IMR-90 (cell line): ENCODE data around the gene JAKMIP2. TPM values are rescaled to one million over a fixed set of nuclear protein-coding genes. Genes with fewer than 3 reads are reported as not detected.

Experiments
- ATAC-seq: fragments of 200-7000 bp; cut with Tn5 transposase; 2 replicates; pipeline ENCODE4 v1.9.1; 2020; ENCODE audit warnings: low read depth, mild to moderate bottlenecking, moderate library complexity
- BruUV-seq: library from RNA; stranded (reverse); fragments of 400-500 nt; replicated peaks from 2 replicates; lab custom pipeline; 2021; lab: Mats Ljungman, UMichigan
- CTCF ChIA-PET: fragments of 300-600 bp; formaldehyde crosslinking; extraction: SDS; loops from one replicate; lab custom pipeline; 2021; ENCODE audit warnings: antibody characterized with exemption; lab: Yijun Ruan, JAX
- POLR2A ChIA-PET: fragments of 300-600 bp; sonication (Branson Sonifier 250); formaldehyde crosslinking; loops from one replicate; lab custom pipeline; 2022; ENCODE audit warnings: antibody characterized with exemption; ENCODE audit not compliant: unreplicated experiment; lab: Charles Lee
- DNase-seq: peaks from one replicate; pipeline ENCODE4 v3.0.0; 2013
- H2AFZ ChIP-seq: replicated peaks from 2 replicates; pipeline ENCODE3; 2013; ENCODE audit warnings: low read length, mild to moderate bottlenecking; ENCODE audit not compliant: poor library complexity
- H2AK5ac ChIP-seq: 2 replicates; pipeline ENCODE4 v1.6.1; 2013; ENCODE audit warnings: low read depth, low read length, inconsistent platforms
- H2AK9ac ChIP-seq: replicated peaks from 2 replicates; pipeline ENCODE3; 2013; ENCODE audit warnings: mild to moderate bottlenecking, low read depth, low read length, moderate library complexity; ENCODE audit not compliant: poor library complexity
- H2BK120ac ChIP-seq: 2 replicates; pipeline ENCODE4 v1.6.1; 2013; ENCODE audit warnings: low read depth, low read length, inconsistent platforms
- H2BK15ac ChIP-seq: 3 replicates; pipeline ENCODE4 v1.6.1; 2013; ENCODE audit warnings: low read depth, low read length, inconsistent platforms
- H2BK20ac ChIP-seq: 2 replicates; pipeline ENCODE4 v1.6.1; 2013; ENCODE audit warnings: low read depth, mild to moderate bottlenecking, inconsistent platforms, low read length, moderate library complexity
- H2BK5ac ChIP-seq: 2 replicates; pipeline ENCODE4 v1.6.1; 2013; ENCODE audit warnings: mild to moderate bottlenecking, low read depth, low read length, inconsistent platforms; ENCODE audit not compliant: poor library complexity, severe bottlenecking
- H3K14ac ChIP-seq: replicated peaks from 2 replicates; pipeline ENCODE4 v1.6.1; 2013; ENCODE audit warnings: low read depth, low read length, inconsistent platforms
- H3K18ac ChIP-seq: 2 replicates; pipeline ENCODE4 v1.6.1; 2013; ENCODE audit warnings: low read depth, low read length, control low read depth
- H3K23ac ChIP-seq: 2 replicates; pipeline ENCODE4 v1.6.1; 2013; ENCODE audit warnings: low read depth, low read length, inconsistent platforms
- H3K27ac ChIP-seq: 2 replicates; pipeline ENCODE4 v1.5.1; 2013; ENCODE audit warnings: mild to moderate bottlenecking, control low read depth, low read length; ENCODE audit not compliant: insufficient read depth
- H3K27me3 ChIP-seq: 2 replicates; pipeline ENCODE4 v1.6.1; 2013; ENCODE audit warnings: low read length; ENCODE audit not compliant: control insufficient read depth, insufficient read depth
- H3K36me3 ChIP-seq: 2 replicates; pipeline ENCODE4 v1.6.1; 2013; ENCODE audit warnings: low read length, mixed read lengths; ENCODE audit not compliant: control insufficient read depth, insufficient read depth
- H3K4ac ChIP-seq: 2 replicates; pipeline ENCODE4 v1.6.1; 2013; ENCODE audit warnings: low read depth, low read length, inconsistent platforms
- H3K4me1 ChIP-seq: 2 replicates; pipeline ENCODE4 v1.6.1; 2013; ENCODE audit warnings: low read length, mixed read lengths; ENCODE audit not compliant: control insufficient read depth, insufficient read depth
- H3K4me2 ChIP-seq: 2 replicates; pipeline ENCODE4 v1.6.1; 2013; ENCODE audit warnings: low read depth, mild to moderate bottlenecking, control low read depth, low read length, moderate library complexity
- H3K4me3 ChIP-seq: 2 replicates; pipeline ENCODE4 v1.5.1; 2013; ENCODE audit warnings: low read depth, mild to moderate bottlenecking, control low read depth, low read length, moderate library complexity; ENCODE audit not compliant: insufficient read depth
- H3K56ac ChIP-seq: 2 replicates; pipeline ENCODE4 v1.6.1; 2013; ENCODE audit warnings: low read length, inconsistent platforms; ENCODE audit not compliant: insufficient read depth; ENCODE audit errors: extremely low read depth
- H3K79me1 ChIP-seq, 2 experiments: 2 replicates each; pipeline ENCODE4 v1.6.1; 2013; ENCODE audit warnings: low read length in 2 of 2, inconsistent platforms in 1 of 2, low read depth in 1 of 2
- H3K9ac ChIP-seq: 2 replicates; pipeline ENCODE4 v1.6.1; 2013; ENCODE audit warnings: low read depth, low read length, control low read depth
- H3K9me1 ChIP-seq: 2 replicates; pipeline ENCODE4 v1.6.1; 2013; ENCODE audit warnings: low read length, inconsistent platforms; ENCODE audit not compliant: insufficient read depth
- H3K9me3 ChIP-seq: 2 replicates; pipeline ENCODE4 v1.6.1; 2013; ENCODE audit warnings: low read length; ENCODE audit not compliant: control insufficient read depth, insufficient read depth
- H4K20me1 ChIP-seq: 2 replicates; pipeline ENCODE4 v1.6.1; 2013; ENCODE audit warnings: low read length, inconsistent platforms; ENCODE audit not compliant: insufficient read depth
- H4K5ac ChIP-seq: 2 replicates; pipeline ENCODE4 v1.6.1; 2013; ENCODE audit warnings: mild to moderate bottlenecking, low read depth, low read length, control low read depth
- H4K8ac ChIP-seq, 2 experiments: 2 replicates each; pipeline ENCODE4 v1.6.1; 2013; ENCODE audit warnings: low read depth in 2 of 2, low read length in 2 of 2, control low read depth in 1 of 2, inconsistent platforms in 1 of 2
- H4K91ac ChIP-seq: 2 replicates; pipeline ENCODE4 v1.6.1; 2013; ENCODE audit warnings: low read depth, low read length, inconsistent platforms; ENCODE audit not compliant: insufficient read depth
- BHLHE40 ChIP-seq: fragments of 150-350 bp; IDR thresholded peaks from 2 replicates; pipeline ENCODE4 v1.6.1; 2016; ENCODE audit warnings: mild to moderate bottlenecking, low read depth, low read length
- CEBPB ChIP-seq: IDR thresholded peaks from 2 replicates; pipeline ENCODE4 v1.6.1; 2012; ENCODE audit warnings: low read depth, low read length, improper control_type of control experiment
- ELK1 ChIP-seq: fragments of 150-350 bp; IDR thresholded peaks from 2 replicates; pipeline ENCODE4 v1.6.1; 2016; ENCODE audit warnings: low read depth, mild to moderate bottlenecking, low read length, moderate library complexity, borderline replicate concordance
- FOS ChIP-seq: fragments of 150-350 bp; IDR thresholded peaks from 2 replicates; pipeline ENCODE4 v1.6.1; 2016; ENCODE audit warnings: low read depth, low read length
- MXI1 ChIP-seq: IDR thresholded peaks from 2 replicates; pipeline ENCODE4 v1.6.1; 2012; ENCODE audit warnings: low read depth, mild to moderate bottlenecking, low read length, moderate library complexity, borderline replicate concordance
- NFE2L2 ChIP-seq: fragments of 150-350 bp; IDR thresholded peaks from 2 replicates; pipeline ENCODE4 v1.6.1; 2016; ENCODE audit warnings: low read depth, mild to moderate bottlenecking, low read length
- POLR2A ChIP-seq: IDR thresholded peaks from 2 replicates; pipeline ENCODE4 v1.6.1; 2012; ENCODE audit warnings: mild to moderate bottlenecking, low read depth, low read length
- RAD21 ChIP-seq: IDR thresholded peaks from 2 replicates; pipeline ENCODE4 v1.6.1; 2012; ENCODE audit warnings: low read length, improper control_type of control experiment
- RCOR1 ChIP-seq: IDR thresholded peaks from 2 replicates; pipeline ENCODE4 v1.6.1; 2012; ENCODE audit warnings: mild to moderate bottlenecking, low read length, improper control_type of control experiment; ENCODE audit not compliant: insufficient replicate concordance
- RFX5 ChIP-seq: IDR thresholded peaks from 2 replicates; pipeline ENCODE4 v1.8.0; 2012; ENCODE audit warnings: low read depth, mild to moderate bottlenecking, low read length, moderate library complexity
- SMC3 ChIP-seq: fragments of 150-350 bp; IDR thresholded peaks from 2 replicates; pipeline ENCODE4 v1.6.1; 2016; ENCODE audit warnings: low read depth, mild to moderate bottlenecking, antibody characterized with exemption, low read length, moderate library complexity
- WGBS, 2 experiments: methylation state at CpG; one replicate each; pipeline versions ENCODE4 v1.1.5 to v1.1.7; 2013; ENCODE audit warnings: missing lambda C conversion rate in 2 of 2; ENCODE audit not compliant: insufficient read length in 1 of 2; ENCODE audit errors: extremely low coverage in 2 of 2; 5-methylcytosine and 5-hydroxymethylcytosine counted together
- dilution Hi-C: fragments of 300-500 bp; cut with HindIII; formaldehyde crosslinking; loops from one replicate; pipeline ENCODE4 v1.14.3; 2018; ENCODE audit warnings: low sequenced_read_pairs; ENCODE audit not compliant: unreplicated experiment
- in situ Hi-C: fragments of 300-500 bp; cut with MboI; formaldehyde crosslinking; loops from 3 replicates; pipeline ENCODE4 v1.14.3; 2019; ENCODE audit warnings: low sequenced_read_pairs, inconsistent platforms, mixed read lengths
- intact Hi-C: fragments of 100-400 bp; cut with micrococcal nuclease; formaldehyde crosslinking; loops from 2 replicates; pipeline ENCODE4 v1.10.0; 2022
- polyA plus RNA-seq, 3 experiments: library from polyadenylated mRNA; depleted of rRNA; stranded (reverse); fragments of >200 nt; gene quantifications; 2 replicates each; pipeline ENCODE4 v1.2.3, GENCODE V29; 2012; ENCODE audit warnings: low replicate concordance in 1 of 3
- total RNA-seq: library from RNA; depleted of rRNA; stranded (reverse); fragments of >200 nt; gene quantifications from 2 replicates; pipeline ENCODE4 v1.2.3, GENCODE V29; 2012
- TF ChIP-seq, protein P1 (sequence below): conservative IDR thresholded peaks from 2 replicates; pipeline ENCODE4 v1.5.1; 2012; ENCODE audit warnings: mild to moderate bottlenecking, low read depth, low read length, improper control_type of control experiment
- TF ChIP-seq, protein P2 (sequence below): fragments of 150-350 bp; IDR thresholded peaks from 2 replicates; pipeline ENCODE4 v1.6.1; 2017; ENCODE audit warnings: mild to moderate bottlenecking, antibody characterized with exemption, low read length, low read depth

The JAKMIP2 gene
- total and polyA plus RNA-seq, 2 of the 4 experiments (the other 2 are of a cell fraction) = under 0.01 TPM; not detected in 1

DNA sequence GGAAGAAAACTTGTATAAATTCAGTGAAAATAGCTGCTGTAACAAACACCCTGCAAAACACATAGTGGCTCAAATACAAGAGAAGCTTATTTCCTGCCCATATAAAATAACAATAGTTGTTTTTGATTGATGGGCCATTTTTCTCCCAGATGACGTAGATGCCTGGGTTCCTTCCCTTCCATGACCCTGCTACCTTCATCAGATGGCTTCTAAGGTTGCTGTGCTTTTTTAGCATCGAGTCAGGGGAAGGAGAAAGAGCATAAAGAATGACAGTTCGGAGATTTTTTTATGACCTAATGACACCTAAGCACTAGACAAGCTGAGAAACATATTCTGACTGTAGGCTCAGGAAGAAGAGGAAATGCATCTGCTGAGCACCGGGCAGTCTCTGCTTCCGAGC is 238.0 kb downstream of the JAKMIP2 start:
- no peak overlapping the region for H3K9ac ChIP-seq
- H4K5ac ChIP-seq = no peak overlapping the region
- no peaks in the 10 kb centered on the region for H4K20me1 ChIP-seq
- H3K4me3 ChIP-seq = no peak overlapping the region
- H3K56ac ChIP-seq = no peak overlapping the region
- H4K8ac ChIP-seq = no peak overlapping the region
- TF ChIP-seq RFX5 = no peak
- TF ChIP-seq MXI1 = no peak
- no peak for TF ChIP-seq SMC3
- TF ChIP-seq, protein P1, sequence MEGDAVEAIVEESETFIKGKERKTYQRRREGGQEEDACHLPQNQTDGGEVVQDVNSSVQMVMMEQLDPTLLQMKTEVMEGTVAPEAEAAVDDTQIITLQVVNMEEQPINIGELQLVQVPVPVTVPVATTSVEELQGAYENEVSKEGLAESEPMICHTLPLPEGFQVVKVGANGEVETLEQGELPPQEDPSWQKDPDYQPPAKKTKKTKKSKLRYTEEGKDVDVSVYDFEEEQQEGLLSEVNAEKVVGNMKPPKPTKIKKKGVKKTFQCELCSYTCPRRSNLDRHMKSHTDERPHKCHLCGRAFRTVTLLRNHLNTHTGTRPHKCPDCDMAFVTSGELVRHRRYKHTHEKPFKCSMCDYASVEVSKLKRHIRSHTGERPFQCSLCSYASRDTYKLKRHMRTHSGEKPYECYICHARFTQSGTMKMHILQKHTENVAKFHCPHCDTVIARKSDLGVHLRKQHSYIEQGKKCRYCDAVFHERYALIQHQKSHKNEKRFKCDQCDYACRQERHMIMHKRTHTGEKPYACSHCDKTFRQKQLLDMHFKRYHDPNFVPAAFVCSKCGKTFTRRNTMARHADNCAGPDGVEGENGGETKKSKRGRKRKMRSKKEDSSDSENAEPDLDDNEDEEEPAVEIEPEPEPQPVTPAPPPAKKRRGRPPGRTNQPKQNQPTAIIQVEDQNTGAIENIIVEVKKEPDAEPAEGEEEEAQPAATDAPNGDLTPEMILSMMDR = no peak
- no peak for TF ChIP-seq FOS
- TF ChIP-seq CEBPB = no peak
- TF ChIP-seq BHLHE40 = no peak
- TF ChIP-seq, protein P2, sequence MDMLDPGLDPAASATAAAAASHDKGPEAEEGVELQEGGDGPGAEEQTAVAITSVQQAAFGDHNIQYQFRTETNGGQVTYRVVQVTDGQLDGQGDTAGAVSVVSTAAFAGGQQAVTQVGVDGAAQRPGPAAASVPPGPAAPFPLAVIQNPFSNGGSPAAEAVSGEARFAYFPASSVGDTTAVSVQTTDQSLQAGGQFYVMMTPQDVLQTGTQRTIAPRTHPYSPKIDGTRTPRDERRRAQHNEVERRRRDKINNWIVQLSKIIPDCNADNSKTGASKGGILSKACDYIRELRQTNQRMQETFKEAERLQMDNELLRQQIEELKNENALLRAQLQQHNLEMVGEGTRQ = no peak
- no peak for TF ChIP-seq RAD21
- no peak for TF ChIP-seq ELK1
- no peak for TF ChIP-seq POLR2A
- no peak for TF ChIP-seq NFE2L2
- no peak for TF ChIP-seq RCOR1
- H3K27me3 ChIP-seq = no peaks in the 10 kb centered on the region
- no peaks in the 10 kb centered on the region for H3K36me3 ChIP-seq
- H2AFZ ChIP-seq = no peak overlapping the region
- no peak overlapping the region for H2AK5ac ChIP-seq
- CTCF ChIA-PET = no interaction called here
- H3K9me3 ChIP-seq = no peaks in the 10 kb centered on the region
- no peak overlapping the region for H2BK20ac ChIP-seq
- intact Hi-C loops (no loop called here), dilution Hi-C loops (no loop called here), in situ Hi-C loops (no loop called here)
- no peak overlapping the region for H3K14ac ChIP-seq
- no peak overlapping the region for H2BK5ac ChIP-seq
- no TSS peak for BruUV-seq
- POLR2A ChIA-PET = no interaction called here
- H3K4me2 ChIP-seq = no peak overlapping the region
- no peak overlapping the region for H2BK15ac ChIP-seq
- no peak overlapping the region for H3K4ac ChIP-seq
- DNase-seq (no peak), ATAC-seq (no peak)
- no peak overlapping the region for H2BK120ac ChIP-seq
- H4K91ac ChIP-seq = no peak overlapping the region
- H3K9me1 ChIP-seq = no peaks in the 10 kb centered on the region; the same call in 1 of the 2 replicates
- no peak overlapping the region for H2AK9ac ChIP-seq
- no peak overlapping the region for H3K18ac ChIP-seq
- no CpG with 5 or more reads among the region's 5 CpGs for WGBS, 2 experiments
- no peak overlapping the region for H3K23ac ChIP-seq
- no peak overlapping the region for H3K27ac ChIP-seq
- H3K79me1 ChIP-seq = no peaks in the 10 kb centered on the region
- no peaks in the 10 kb centered on the region for H3K4me1 ChIP-seq
